ENCODE measurements around the gene HDAC5.
A peak's percentile ranks its signal among the peaks of the same experiment; 100 is the strongest.
"Not testable (repeated sequence)": the region's sequence is repeated elsewhere in the genome, so short reads cannot be mapped to it uniquely, and the experiment has no call there.

The HDAC5 gene

GRCh38 chr17:44066204-44066930 is 57.1 kb downstream of the HDAC5 start, which contains the start of gene LSM12:
Gene LSM12 (minus strand): TSS chr17:44066671. CDS start chr17:44066587, 84 bp downstream.
- DNase-seq, result peak; percentile 87

GRCh38 chr17:44065668-44066203 is 57.7 kb downstream of the HDAC5 start:
- no peak for DNase-seq

GRCh38 chr17:44063704-44064639 is 59.5 kb downstream of the HDAC5 start:
- no peak for DNase-seq

- DNase-seq, result no peak
These were observed 60.6 kb downstream of the HDAC5 start for GRCh38 chr17:44062871-44063270.

- DNase-seq, result no peak
These were observed 62.0 kb downstream of the HDAC5 start for GRCh38 chr17:44061446-44061845.

- DNase-seq, result no peak
These were observed 64.1 kb downstream of the HDAC5 start for GRCh38 chr17:44059101-44059892.

- no peak for DNase-seq
These were observed 70.1 kb downstream of the HDAC5 start for GRCh38 chr17:44053125-44053872.

- DNase-seq, result no peak
These were observed 74.0 kb downstream of the HDAC5 start for GRCh38 chr17:44049294-44050060.

GRCh38 chr17:44046893-44047292 is 76.5 kb downstream of the HDAC5 start:
- not testable (repeated sequence) for DNase-seq

GRCh38 chr17:44045486-44045885 is 78.0 kb downstream of the HDAC5 start:
- no peak for DNase-seq

- DNase-seq, result no peak
These were observed 79.4 kb downstream of the HDAC5 start for GRCh38 chr17:44044071-44044470.

- DNase-seq, result no peak
These were observed 80.2 kb downstream of the HDAC5 start for GRCh38 chr17:44043272-44043696.

- no peak for DNase-seq
These were observed 83.4 kb downstream of the HDAC5 start for GRCh38 chr17:44039829-44040635.

- no peak for DNase-seq
These were observed 84.8 kb downstream of the HDAC5 start for GRCh38 chr17:44038604-44039011.

- no peak for DNase-seq
These were observed 86.0 kb downstream of the HDAC5 start for GRCh38 chr17:44037471-44037870.

GRCh38 chr17:44034688-44035087 is 88.8 kb downstream of the HDAC5 start:
- not testable (repeated sequence) for DNase-seq

GRCh38 chr17:44033861-44034408 is 89.5 kb downstream of the HDAC5 start:
- no peak for DNase-seq

GRCh38 chr17:44030482-44030881 is 93.0 kb downstream of the HDAC5 start:
- no peak for DNase-seq

- DNase-seq, result no peak
These were observed 93.7 kb downstream of the HDAC5 start for GRCh38 chr17:44029736-44030135.

All from NCI-H510A treated with DMSO at 0.1 percent for 48 hours (cell line).